Measurements from ENCODE around the gene ZFYVE28. TPM values are rescaled to one million over a fixed set of nuclear protein-coding genes. Genes with fewer than 3 reads are reported as not detected.

The ZFYVE28 gene
- polyA plus RNA-seq, 1 of the 3 experiments (the other 2 are of a cell fraction): 3.2 TPM

DNA sequence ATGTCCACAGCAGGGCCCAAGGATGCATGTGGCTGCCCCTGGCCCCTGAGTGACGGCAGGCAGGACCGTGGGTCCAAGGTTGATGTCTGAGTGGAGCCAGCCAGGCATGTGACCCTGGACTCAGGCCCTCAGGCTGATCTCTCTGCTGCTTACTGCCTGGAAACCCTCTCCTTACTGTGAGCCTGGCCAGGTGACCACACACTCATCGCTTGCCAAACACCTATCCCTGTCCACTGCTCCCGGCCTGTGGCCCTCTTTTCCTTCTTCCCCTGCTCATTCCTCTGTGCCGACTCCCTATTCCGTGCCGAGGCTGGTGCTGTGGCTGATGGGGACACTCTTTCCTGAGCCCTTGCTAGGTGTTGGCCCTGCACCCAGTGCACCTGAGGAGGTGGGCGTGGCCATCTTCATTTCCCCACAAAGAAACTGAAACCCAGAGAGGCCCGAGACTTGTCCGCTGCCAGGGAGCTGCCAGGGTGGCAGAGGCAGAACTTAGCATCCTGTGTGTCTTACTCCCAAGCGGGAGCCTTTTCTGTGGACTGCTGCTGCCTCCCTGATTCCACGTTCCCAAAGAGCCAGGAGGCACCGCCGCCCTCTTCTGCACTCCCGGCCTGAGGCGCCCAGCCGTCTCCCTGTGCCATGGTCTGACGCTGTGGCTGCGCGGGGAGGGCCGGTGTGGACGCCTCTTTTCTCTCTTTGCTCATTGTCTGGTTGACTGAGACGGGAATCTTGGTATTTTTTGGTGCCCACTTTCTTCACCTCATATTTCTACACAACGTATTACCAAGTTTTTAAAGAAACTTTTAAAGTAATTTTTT lies 39.2 kb upstream of the ZFYVE28 start:
- Histone ChIP-seq H3K4me2 (no peak overlapping the region), H3K27ac (ENCODE audit: low read depth in 2 of 2, low read length in 1 of 2) (no peak overlapping the region), H3K4me1 (ENCODE audit: control insufficient read depth in 1 of 2, insufficient read depth in 2 of 2, low read depth in 1 of 2, low read length in 1 of 2) (peaks cover 0 to 12% of the 10 kb centered on the region in 2 experiments; a peak in 1 of 4 replicates), H3F3A (replicated peaks; ENCODE audit: insufficient read depth) (peaks cover 4% of the 10 kb centered on the region), H3K27me3 (ENCODE audit: insufficient read depth) (no peaks in the 10 kb centered on the region), H2AFZ (ENCODE audit: low read depth) (no peak overlapping the region), H3K9me3 (no peaks in the 10 kb centered on the region), H3K4me3 (ENCODE audit: low read depth in 2 of 2, low read length in 1 of 2) (no peak overlapping the region), H3K9me2 (no peaks in the 10 kb centered on the region), H3K36me3 (replicated peaks in 1 of 2; ENCODE audit: control insufficient read depth in 1 of 2, insufficient read depth in 2 of 2, low read length in 1 of 2) (no peaks in the 10 kb centered on the region), H4K20me1 (ENCODE audit: insufficient read depth) (no peaks in the 10 kb centered on the region), H3K9ac (no peak overlapping the region), H3K79me2 (ENCODE audit: insufficient read depth) (no peaks in the 10 kb centered on the region)
- POLR2A ChIA-PET: no interaction called here
- TF ChIP-seq MXI1 (IDR thresholded peaks at IDR 0.05; ENCODE audit: low read depth, low read length) (no peak), SIN3A (IDR thresholded peaks at IDR 0.05; ENCODE audit: borderline replicate concordance, low read depth, low read length) (no peak), TEAD4 (IDR thresholded peaks at IDR 0.05; ENCODE audit: borderline replicate concordance, insufficient read depth) (no peak), TCF12 (IDR thresholded peaks at IDR 0.05) (no peak), GATA2 (CRISPR knock-in tag; IDR thresholded peaks at IDR 0.05) (no peak), SMC3 (IDR thresholded peaks at IDR 0.05; ENCODE audit: low read depth, low read length) (no peak), NFIC (IDR thresholded peaks at IDR 0.05; ENCODE audit: borderline replicate concordance) (no peak), MEF2A (IDR thresholded peaks at IDR 0.05; ENCODE audit: borderline replicate concordance, low read depth) (no peak), NRF1 (IDR thresholded peaks at IDR 0.05; ENCODE audit: low read depth, low read length) (no peak), FOXJ3 (CRISPR knock-in tag; IDR thresholded peaks at IDR 0.05) (no peak)
- TF ChIP-seq, protein P1, sequence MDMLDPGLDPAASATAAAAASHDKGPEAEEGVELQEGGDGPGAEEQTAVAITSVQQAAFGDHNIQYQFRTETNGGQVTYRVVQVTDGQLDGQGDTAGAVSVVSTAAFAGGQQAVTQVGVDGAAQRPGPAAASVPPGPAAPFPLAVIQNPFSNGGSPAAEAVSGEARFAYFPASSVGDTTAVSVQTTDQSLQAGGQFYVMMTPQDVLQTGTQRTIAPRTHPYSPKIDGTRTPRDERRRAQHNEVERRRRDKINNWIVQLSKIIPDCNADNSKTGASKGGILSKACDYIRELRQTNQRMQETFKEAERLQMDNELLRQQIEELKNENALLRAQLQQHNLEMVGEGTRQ (IDR thresholded peaks at IDR 0.05; ENCODE audit: borderline replicate concordance, low read depth, low read length): no peak
- TF ChIP-seq, protein P2, sequence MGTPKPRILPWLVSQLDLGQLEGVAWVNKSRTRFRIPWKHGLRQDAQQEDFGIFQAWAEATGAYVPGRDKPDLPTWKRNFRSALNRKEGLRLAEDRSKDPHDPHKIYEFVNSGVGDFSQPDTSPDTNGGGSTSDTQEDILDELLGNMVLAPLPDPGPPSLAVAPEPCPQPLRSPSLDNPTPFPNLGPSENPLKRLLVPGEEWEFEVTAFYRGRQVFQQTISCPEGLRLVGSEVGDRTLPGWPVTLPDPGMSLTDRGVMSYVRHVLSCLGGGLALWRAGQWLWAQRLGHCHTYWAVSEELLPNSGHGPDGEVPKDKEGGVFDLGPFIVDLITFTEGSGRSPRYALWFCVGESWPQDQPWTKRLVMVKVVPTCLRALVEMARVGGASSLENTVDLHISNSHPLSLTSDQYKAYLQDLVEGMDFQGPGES (IDR thresholded peaks at IDR 0.05; ENCODE audit: low read depth, low read length): no peak
- TF ChIP-seq, protein P3, sequence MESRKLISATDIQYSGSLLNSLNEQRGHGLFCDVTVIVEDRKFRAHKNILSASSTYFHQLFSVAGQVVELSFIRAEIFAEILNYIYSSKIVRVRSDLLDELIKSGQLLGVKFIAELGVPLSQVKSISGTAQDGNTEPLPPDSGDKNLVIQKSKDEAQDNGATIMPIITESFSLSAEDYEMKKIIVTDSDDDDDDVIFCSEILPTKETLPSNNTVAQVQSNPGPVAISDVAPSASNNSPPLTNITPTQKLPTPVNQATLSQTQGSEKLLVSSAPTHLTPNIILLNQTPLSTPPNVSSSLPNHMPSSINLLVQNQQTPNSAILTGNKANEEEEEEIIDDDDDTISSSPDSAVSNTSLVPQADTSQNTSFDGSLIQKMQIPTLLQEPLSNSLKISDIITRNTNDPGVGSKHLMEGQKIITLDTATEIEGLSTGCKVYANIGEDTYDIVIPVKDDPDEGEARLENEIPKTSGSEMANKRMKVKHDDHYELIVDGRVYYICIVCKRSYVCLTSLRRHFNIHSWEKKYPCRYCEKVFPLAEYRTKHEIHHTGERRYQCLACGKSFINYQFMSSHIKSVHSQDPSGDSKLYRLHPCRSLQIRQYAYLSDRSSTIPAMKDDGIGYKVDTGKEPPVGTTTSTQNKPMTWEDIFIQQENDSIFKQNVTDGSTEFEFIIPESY (IDR thresholded peaks at IDR 0.05; ENCODE audit: borderline replicate concordance, low read depth): no peak
- CTCF ChIA-PET: interaction anchor here (0.7 kb wide), 1 partner anchor 44 kb away, joined by 3 read pairs; no protein-coding TSS in a partner anchor
- DNase-seq: no peak
- WGBS (ENCODE audit: low lambda C conversion rate): 87% methylated on average over 23 of the region's 24 CpGs

Data from SK-N-SH (cell line).